Measurements from ENCODE around the gene NSMCE4A. TPM values are rescaled to one million over a fixed set of nuclear protein-coding genes. Genes with fewer than 3 reads are reported as not detected.

The NSMCE4A gene
- total and polyA plus RNA-seq, 9 of the 15 experiments (the other 6 are each of a cell fraction or from before 2014, with no cell fraction given), result 8.4 to 88.5 (median 46.4) TPM

DNA sequence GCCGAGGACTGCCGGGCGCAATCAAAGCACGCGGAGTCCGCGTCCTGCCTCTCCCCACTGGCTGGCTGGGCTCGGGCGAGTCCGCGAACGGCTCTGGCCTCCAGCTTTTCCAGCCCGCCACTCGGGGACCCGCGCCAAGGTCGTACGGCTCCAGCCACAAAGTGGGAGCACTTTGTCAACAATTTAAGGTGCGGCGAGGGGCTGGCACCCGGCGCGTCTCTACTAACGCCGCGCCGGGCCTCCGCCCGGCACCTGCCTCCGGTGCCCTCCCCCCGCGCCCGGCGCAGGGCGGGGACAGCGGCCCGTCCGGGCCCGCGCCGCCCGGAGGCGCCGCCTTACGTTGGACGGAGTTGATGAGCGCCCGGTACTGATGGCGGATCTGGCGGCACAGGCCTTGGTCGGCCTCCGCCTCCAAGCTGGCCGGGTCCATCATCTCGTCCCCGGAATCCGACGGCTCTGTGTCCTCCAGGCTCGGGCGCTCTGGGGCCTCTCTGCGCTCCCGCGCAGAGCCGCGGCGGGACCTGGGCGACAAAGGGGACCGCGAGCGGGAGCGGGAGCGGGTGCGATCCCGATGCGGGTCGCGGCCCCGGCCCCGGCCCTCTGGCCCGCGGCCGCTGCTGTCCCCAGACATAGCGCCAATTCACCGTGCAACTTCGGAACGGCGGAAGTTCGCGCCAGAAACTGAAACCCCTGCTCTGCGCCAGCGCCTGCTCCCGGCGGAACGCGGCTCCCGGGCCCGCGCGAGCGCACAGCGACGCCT, at the start of gene NSMCE4A (continued):
- TF ChIP-seq, protein P1, sequence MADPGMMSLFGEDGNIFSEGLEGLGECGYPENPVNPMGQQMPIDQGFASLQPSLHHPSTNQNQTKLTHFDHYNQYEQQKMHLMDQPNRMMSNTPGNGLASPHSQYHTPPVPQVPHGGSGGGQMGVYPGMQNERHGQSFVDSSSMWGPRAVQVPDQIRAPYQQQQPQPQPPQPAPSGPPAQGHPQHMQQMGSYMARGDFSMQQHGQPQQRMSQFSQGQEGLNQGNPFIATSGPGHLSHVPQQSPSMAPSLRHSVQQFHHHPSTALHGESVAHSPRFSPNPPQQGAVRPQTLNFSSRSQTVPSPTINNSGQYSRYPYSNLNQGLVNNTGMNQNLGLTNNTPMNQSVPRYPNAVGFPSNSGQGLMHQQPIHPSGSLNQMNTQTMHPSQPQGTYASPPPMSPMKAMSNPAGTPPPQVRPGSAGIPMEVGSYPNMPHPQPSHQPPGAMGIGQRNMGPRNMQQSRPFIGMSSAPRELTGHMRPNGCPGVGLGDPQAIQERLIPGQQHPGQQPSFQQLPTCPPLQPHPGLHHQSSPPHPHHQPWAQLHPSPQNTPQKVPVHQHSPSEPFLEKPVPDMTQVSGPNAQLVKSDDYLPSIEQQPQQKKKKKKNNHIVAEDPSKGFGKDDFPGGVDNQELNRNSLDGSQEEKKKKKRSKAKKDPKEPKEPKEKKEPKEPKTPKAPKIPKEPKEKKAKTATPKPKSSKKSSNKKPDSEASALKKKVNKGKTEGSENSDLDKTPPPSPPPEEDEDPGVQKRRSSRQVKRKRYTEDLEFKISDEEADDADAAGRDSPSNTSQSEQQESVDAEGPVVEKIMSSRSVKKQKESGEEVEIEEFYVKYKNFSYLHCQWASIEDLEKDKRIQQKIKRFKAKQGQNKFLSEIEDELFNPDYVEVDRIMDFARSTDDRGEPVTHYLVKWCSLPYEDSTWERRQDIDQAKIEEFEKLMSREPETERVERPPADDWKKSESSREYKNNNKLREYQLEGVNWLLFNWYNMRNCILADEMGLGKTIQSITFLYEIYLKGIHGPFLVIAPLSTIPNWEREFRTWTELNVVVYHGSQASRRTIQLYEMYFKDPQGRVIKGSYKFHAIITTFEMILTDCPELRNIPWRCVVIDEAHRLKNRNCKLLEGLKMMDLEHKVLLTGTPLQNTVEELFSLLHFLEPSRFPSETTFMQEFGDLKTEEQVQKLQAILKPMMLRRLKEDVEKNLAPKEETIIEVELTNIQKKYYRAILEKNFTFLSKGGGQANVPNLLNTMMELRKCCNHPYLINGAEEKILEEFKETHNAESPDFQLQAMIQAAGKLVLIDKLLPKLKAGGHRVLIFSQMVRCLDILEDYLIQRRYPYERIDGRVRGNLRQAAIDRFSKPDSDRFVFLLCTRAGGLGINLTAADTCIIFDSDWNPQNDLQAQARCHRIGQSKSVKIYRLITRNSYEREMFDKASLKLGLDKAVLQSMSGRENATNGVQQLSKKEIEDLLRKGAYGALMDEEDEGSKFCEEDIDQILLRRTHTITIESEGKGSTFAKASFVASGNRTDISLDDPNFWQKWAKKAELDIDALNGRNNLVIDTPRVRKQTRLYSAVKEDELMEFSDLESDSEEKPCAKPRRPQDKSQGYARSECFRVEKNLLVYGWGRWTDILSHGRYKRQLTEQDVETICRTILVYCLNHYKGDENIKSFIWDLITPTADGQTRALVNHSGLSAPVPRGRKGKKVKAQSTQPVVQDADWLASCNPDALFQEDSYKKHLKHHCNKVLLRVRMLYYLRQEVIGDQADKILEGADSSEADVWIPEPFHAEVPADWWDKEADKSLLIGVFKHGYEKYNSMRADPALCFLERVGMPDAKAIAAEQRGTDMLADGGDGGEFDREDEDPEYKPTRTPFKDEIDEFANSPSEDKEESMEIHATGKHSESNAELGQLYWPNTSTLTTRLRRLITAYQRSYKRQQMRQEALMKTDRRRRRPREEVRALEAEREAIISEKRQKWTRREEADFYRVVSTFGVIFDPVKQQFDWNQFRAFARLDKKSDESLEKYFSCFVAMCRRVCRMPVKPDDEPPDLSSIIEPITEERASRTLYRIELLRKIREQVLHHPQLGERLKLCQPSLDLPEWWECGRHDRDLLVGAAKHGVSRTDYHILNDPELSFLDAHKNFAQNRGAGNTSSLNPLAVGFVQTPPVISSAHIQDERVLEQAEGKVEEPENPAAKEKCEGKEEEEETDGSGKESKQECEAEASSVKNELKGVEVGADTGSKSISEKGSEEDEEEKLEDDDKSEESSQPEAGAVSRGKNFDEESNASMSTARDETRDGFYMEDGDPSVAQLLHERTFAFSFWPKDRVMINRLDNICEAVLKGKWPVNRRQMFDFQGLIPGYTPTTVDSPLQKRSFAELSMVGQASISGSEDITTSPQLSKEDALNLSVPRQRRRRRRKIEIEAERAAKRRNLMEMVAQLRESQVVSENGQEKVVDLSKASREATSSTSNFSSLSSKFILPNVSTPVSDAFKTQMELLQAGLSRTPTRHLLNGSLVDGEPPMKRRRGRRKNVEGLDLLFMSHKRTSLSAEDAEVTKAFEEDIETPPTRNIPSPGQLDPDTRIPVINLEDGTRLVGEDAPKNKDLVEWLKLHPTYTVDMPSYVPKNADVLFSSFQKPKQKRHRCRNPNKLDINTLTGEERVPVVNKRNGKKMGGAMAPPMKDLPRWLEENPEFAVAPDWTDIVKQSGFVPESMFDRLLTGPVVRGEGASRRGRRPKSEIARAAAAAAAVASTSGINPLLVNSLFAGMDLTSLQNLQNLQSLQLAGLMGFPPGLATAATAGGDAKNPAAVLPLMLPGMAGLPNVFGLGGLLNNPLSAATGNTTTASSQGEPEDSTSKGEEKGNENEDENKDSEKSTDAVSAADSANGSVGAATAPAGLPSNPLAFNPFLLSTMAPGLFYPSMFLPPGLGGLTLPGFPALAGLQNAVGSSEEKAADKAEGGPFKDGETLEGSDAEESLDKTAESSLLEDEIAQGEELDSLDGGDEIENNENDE (IDR thresholded peaks at IDR 0.05; ENCODE audit: low read depth, low read length), result no peak
- TF ChIP-seq GATA2 (CRISPR knock-in tag; IDR thresholded peaks at IDR 0.05), result no peak
- TF ChIP-seq ESRRA (IDR thresholded peaks at IDR 0.05; ENCODE audit: borderline replicate concordance, low read depth), result no peak
- no peak for TF ChIP-seq BCOR (IDR thresholded peaks at IDR 0.05)
- no peak for TF ChIP-seq ZNF224 (CRISPR knock-in tag; IDR thresholded peaks at IDR 0.05)
- no peak for TF ChIP-seq HDGF (IDR thresholded peaks at IDR 0.05)
- TF ChIP-seq KLF6 (CRISPR knock-in tag; IDR thresholded peaks at IDR 0.05; ENCODE audit: borderline replicate concordance), result no peak
- TF ChIP-seq HNRNPL (IDR thresholded peaks at IDR 0.05; ENCODE audit: low read depth, low read length), result no peak
- TF ChIP-seq, protein P2, sequence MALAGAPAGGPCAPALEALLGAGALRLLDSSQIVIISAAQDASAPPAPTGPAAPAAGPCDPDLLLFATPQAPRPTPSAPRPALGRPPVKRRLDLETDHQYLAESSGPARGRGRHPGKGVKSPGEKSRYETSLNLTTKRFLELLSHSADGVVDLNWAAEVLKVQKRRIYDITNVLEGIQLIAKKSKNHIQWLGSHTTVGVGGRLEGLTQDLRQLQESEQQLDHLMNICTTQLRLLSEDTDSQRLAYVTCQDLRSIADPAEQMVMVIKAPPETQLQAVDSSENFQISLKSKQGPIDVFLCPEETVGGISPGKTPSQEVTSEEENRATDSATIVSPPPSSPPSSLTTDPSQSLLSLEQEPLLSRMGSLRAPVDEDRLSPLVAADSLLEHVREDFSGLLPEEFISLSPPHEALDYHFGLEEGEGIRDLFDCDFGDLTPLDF (CRISPR knock-in tag; IDR thresholded peaks at IDR 0.05), result no peak
- TF ChIP-seq, protein P3, sequence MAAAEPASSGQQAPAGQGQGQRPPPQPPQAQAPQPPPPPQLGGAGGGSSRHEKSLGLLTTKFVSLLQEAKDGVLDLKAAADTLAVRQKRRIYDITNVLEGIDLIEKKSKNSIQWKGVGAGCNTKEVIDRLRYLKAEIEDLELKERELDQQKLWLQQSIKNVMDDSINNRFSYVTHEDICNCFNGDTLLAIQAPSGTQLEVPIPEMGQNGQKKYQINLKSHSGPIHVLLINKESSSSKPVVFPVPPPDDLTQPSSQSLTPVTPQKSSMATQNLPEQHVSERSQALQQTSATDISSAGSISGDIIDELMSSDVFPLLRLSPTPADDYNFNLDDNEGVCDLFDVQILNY (CRISPR knock-in tag; IDR thresholded peaks at IDR 0.05), result no peak
- TF ChIP-seq CHCHD3 (CRISPR knock-in tag; IDR thresholded peaks at IDR 0.05), result no peak
- no peak for TF ChIP-seq ZEB2 (IDR thresholded peaks at IDR 0.05)
- TF ChIP-seq, protein P4, sequence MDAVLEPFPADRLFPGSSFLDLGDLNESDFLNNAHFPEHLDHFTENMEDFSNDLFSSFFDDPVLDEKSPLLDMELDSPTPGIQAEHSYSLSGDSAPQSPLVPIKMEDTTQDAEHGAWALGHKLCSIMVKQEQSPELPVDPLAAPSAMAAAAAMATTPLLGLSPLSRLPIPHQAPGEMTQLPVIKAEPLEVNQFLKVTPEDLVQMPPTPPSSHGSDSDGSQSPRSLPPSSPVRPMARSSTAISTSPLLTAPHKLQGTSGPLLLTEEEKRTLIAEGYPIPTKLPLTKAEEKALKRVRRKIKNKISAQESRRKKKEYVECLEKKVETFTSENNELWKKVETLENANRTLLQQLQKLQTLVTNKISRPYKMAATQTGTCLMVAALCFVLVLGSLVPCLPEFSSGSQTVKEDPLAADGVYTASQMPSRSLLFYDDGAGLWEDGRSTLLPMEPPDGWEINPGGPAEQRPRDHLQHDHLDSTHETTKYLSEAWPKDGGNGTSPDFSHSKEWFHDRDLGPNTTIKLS (IDR thresholded peaks at IDR 0.05; ENCODE audit: borderline replicate concordance, low read depth), result no peak
- no peak for TF ChIP-seq ZNF263 (CRISPR knock-in tag; IDR thresholded peaks at IDR 0.05; ENCODE audit: borderline replicate concordance)

All from K562 (cell line).